ENCODE results near the gene CYP21A2.
"Not testable (repeated sequence)": the region's sequence is repeated elsewhere in the genome, so short reads cannot be mapped to it uniquely, and the experiment has no call there.

The CYP21A2 gene

GRCh38 chr6:32037598-32038524, at the start of gene CYP21A2:
CYP21A2 (plus strand) TSS chr6:32038415; CDS start chr6:32038423, 8 bp downstream.
- not testable (repeated sequence) for H3K9ac ChIP-seq; H3K36me3 ChIP-seq (ENCODE audit: insufficient read depth); H2AFZ ChIP-seq (ENCODE audit: low read depth); H3K4me2 ChIP-seq; H3K27me3 ChIP-seq (ENCODE audit: insufficient read depth, low read depth); H3K4me1 ChIP-seq (ENCODE audit: low read depth, poor library complexity, severe bottlenecking); H3K4me3 ChIP-seq (IDR thresholded peaks at IDR 0.05; ENCODE audit: insufficient read depth, low read depth, low read length); H3K27ac ChIP-seq; H4K20me1 ChIP-seq (ENCODE audit: insufficient read depth); H3K79me2 ChIP-seq (ENCODE audit: insufficient read depth, low read depth)

- not testable (repeated sequence) for H3K4me1 ChIP-seq (ENCODE audit: low read depth, poor library complexity, severe bottlenecking); H3K36me3 ChIP-seq (ENCODE audit: insufficient read depth); H3K4me2 ChIP-seq; H3K79me2 ChIP-seq (ENCODE audit: insufficient read depth, low read depth); H4K20me1 ChIP-seq (ENCODE audit: insufficient read depth); H2AFZ ChIP-seq (ENCODE audit: low read depth); H3K9ac ChIP-seq; H3K4me3 ChIP-seq (IDR thresholded peaks at IDR 0.05; ENCODE audit: insufficient read depth, low read depth, low read length); H3K27me3 ChIP-seq (ENCODE audit: insufficient read depth, low read depth); H3K27ac ChIP-seq
Measured at GRCh38 chr6:31989363-31989762, 48.9 kb upstream of the CYP21A2 start.

DNA sequence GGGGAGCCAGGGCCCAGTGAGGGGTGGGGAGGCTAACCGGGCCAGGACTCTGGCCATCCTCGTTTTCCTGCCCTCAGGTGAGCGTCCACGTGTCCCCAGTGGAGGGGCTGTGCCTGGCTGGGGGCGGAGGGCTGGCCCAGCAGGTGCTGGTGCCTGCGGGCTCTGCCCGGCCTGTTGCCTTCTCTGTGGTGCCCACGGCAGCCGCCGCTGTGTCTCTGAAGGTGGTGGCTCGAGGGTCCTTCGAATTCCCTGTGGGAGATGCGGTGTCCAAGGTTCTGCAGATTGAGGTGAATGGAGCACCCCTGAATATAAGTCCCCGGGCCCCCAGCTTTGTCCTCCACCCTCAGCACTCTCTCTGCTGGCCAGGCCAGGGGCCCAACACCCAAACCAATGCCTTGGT, 43.8 kb upstream of the CYP21A2 start:
- not testable (repeated sequence) for H3K4me2 ChIP-seq; H3K4me1 ChIP-seq (ENCODE audit: low read depth, poor library complexity, severe bottlenecking); H4K20me1 ChIP-seq (ENCODE audit: insufficient read depth); H3K27me3 ChIP-seq (ENCODE audit: insufficient read depth, low read depth); H3K79me2 ChIP-seq (ENCODE audit: insufficient read depth, low read depth); H3K27ac ChIP-seq; H3K4me3 ChIP-seq (IDR thresholded peaks at IDR 0.05; ENCODE audit: insufficient read depth, low read depth, low read length); H3K9ac ChIP-seq; H3K36me3 ChIP-seq (ENCODE audit: insufficient read depth); H2AFZ ChIP-seq (ENCODE audit: low read depth)

DNA sequence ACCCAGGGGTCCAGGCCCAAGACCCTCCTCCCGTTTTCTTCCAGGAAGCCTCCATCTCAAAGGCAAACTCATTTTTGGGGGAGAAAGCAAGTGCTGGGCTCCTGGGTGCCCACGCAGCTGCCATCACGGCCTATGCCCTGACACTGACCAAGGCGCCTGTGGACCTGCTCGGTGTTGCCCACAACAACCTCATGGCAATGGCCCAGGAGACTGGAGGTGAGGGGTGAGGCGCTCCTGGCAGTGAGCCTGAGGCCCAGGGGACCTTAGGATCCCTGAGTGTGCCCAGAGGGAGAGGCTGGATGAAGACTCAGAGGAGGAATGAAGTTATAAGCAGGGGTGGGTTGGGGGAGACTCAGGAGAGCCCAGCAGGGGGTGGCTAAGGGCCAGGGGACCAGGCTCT, 41.8 kb upstream of the CYP21A2 start:
- not testable (repeated sequence) for H3K27ac ChIP-seq; H3K4me1 ChIP-seq (ENCODE audit: low read depth, poor library complexity, severe bottlenecking); H3K4me2 ChIP-seq; H4K20me1 ChIP-seq (ENCODE audit: insufficient read depth); H3K9ac ChIP-seq; H3K79me2 ChIP-seq (ENCODE audit: insufficient read depth, low read depth); H2AFZ ChIP-seq (ENCODE audit: low read depth); H3K36me3 ChIP-seq (ENCODE audit: insufficient read depth); H3K27me3 ChIP-seq (ENCODE audit: insufficient read depth, low read depth); H3K4me3 ChIP-seq (IDR thresholded peaks at IDR 0.05; ENCODE audit: insufficient read depth, low read depth, low read length)

DNA sequence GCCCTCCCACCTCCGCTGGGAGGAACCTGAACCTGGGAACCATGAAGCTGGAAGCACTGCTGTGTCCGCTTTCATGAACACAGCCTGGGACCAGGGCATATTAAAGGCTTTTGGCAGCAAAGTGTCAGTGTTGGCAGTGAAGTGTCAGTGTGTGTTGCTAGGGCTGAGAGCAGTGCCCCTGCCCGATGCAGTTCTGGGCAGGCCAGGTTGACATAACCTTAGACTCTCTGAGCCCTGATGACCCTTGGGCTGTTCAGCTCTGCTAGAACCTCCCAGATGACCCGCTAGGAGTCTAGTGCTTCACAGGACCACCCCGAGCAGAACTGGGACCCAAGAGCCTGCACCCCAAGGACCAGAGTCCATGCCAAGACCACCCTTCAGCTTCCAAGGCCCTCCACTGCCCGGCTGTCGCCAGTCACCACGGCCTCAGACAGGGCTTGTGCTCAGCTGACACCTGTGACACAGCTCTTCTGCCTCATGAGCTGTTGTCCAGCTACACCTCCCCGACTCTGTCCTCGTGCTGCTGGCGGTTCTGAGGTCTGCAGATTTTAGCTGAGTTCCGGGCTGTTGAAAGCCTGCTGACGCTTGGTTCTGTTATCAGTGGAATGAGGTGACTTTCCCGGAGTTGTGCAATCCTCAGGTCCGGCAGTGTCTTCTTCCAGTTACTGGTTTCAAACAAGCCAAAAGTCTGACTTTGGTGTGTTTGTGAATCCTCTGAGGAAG, 35.5 kb upstream of the CYP21A2 start:
- not testable (repeated sequence) for H3K4me3 ChIP-seq (IDR thresholded peaks at IDR 0.05; ENCODE audit: insufficient read depth, low read depth, low read length); H3K4me2 ChIP-seq; H3K27me3 ChIP-seq (ENCODE audit: insufficient read depth, low read depth); H3K79me2 ChIP-seq (ENCODE audit: insufficient read depth, low read depth); H3K36me3 ChIP-seq (ENCODE audit: insufficient read depth); H4K20me1 ChIP-seq (ENCODE audit: insufficient read depth); H3K4me1 ChIP-seq (ENCODE audit: low read depth, poor library complexity, severe bottlenecking); H2AFZ ChIP-seq (ENCODE audit: low read depth); H3K27ac ChIP-seq; H3K9ac ChIP-seq

DNA sequence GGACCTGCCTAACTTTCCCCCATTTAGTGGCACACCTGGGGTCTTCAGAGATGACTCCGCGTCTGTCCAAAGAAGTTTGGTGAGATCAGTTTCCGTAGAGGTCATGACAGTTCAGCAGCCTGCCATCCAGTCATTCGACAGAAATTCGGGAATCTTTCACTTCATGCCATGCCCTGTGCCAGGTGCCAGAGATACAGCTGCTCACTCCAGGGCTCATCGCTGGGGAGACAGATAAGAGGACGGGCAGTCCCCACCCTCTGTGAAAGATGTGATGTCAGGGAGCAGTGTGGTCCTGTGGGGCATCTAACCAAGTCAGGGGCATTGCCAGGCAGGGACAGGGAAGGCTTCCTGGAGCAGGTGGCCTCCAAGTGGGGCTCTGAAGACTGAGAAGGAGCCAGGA, 34.9 kb upstream of the CYP21A2 start:
- H3K27ac ChIP-seq; H3K4me3 ChIP-seq (IDR thresholded peaks at IDR 0.05; ENCODE audit: insufficient read depth, low read depth, low read length); H3K4me2 ChIP-seq; H4K20me1 ChIP-seq (ENCODE audit: insufficient read depth); H2AFZ ChIP-seq (ENCODE audit: low read depth); H3K4me1 ChIP-seq (ENCODE audit: low read depth, poor library complexity, severe bottlenecking); H3K79me2 ChIP-seq (ENCODE audit: insufficient read depth, low read depth); H3K27me3 ChIP-seq (ENCODE audit: insufficient read depth, low read depth); H3K36me3 ChIP-seq (ENCODE audit: insufficient read depth); H3K9ac ChIP-seq: not testable (repeated sequence)

DNA sequence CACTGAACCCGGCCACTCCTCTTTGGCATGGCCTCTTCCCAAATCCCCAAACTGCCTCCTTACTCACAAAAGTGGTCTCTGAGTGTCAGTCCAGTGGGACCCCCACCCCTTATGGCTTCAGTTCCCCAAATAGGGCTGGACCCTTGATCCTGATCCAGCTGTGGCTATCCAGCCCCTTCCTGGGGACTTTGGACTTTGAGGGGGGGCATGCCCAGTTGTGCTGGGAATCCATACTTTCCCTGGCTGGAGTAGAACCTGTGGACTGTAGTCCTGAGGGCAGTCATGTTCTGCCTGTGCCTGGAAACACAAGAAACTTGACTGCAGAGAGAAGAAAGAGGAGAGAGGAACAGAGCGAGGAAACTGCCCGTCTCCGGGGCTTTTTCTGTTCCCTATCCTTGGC, 33.8 kb upstream of the CYP21A2 start:
- H3K4me3 ChIP-seq (IDR thresholded peaks at IDR 0.05; ENCODE audit: insufficient read depth, low read depth, low read length); H2AFZ ChIP-seq (ENCODE audit: low read depth); H3K27ac ChIP-seq; H4K20me1 ChIP-seq (ENCODE audit: insufficient read depth); H3K27me3 ChIP-seq (ENCODE audit: insufficient read depth, low read depth); H3K4me1 ChIP-seq (ENCODE audit: low read depth, poor library complexity, severe bottlenecking); H3K79me2 ChIP-seq (ENCODE audit: insufficient read depth, low read depth); H3K4me2 ChIP-seq; H3K36me3 ChIP-seq (ENCODE audit: insufficient read depth); H3K9ac ChIP-seq: not testable (repeated sequence)

- H3K36me3 ChIP-seq (ENCODE audit: insufficient read depth); H2AFZ ChIP-seq (ENCODE audit: low read depth); H3K27ac ChIP-seq; H3K4me2 ChIP-seq; H3K4me1 ChIP-seq (ENCODE audit: low read depth, poor library complexity, severe bottlenecking); H3K4me3 ChIP-seq (IDR thresholded peaks at IDR 0.05; ENCODE audit: insufficient read depth, low read depth, low read length); H3K9ac ChIP-seq; H3K27me3 ChIP-seq (ENCODE audit: insufficient read depth, low read depth); H4K20me1 ChIP-seq (ENCODE audit: insufficient read depth); H3K79me2 ChIP-seq (ENCODE audit: insufficient read depth, low read depth): not testable (repeated sequence)
Measured at GRCh38 chr6:32004864-32005537, 33.2 kb upstream of the CYP21A2 start.

DNA sequence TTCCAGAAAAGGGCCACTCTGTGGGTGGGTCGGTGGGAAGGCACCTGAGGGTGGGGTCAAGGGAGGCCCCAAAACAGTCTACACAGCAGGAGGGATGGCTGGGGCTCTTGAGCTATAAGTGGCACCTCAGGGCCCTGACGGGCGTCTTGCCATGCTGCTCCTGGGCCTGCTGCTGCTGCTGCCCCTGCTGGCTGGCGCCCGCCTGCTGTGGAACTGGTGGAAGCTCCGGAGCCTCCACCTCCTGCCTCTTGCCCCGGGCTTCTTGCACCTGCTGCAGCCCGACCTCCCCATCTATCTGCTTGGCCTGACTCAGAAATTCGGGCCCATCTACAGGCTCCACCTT, 32.7 kb upstream of the CYP21A2 start:
- not testable (repeated sequence) for H3K4me1 ChIP-seq (ENCODE audit: low read depth, poor library complexity, severe bottlenecking); H3K4me3 ChIP-seq (IDR thresholded peaks at IDR 0.05; ENCODE audit: insufficient read depth, low read depth, low read length); H3K27ac ChIP-seq; H2AFZ ChIP-seq (ENCODE audit: low read depth); H3K4me2 ChIP-seq; H4K20me1 ChIP-seq (ENCODE audit: insufficient read depth); H3K79me2 ChIP-seq (ENCODE audit: insufficient read depth, low read depth); H3K27me3 ChIP-seq (ENCODE audit: insufficient read depth, low read depth); H3K9ac ChIP-seq; H3K36me3 ChIP-seq (ENCODE audit: insufficient read depth)

GRCh38 chr6:32005991-32006529, 32.2 kb upstream of the CYP21A2 start:
- not testable (repeated sequence) for H3K79me2 ChIP-seq (ENCODE audit: insufficient read depth, low read depth); H3K4me2 ChIP-seq; H2AFZ ChIP-seq (ENCODE audit: low read depth); H3K27ac ChIP-seq; H4K20me1 ChIP-seq (ENCODE audit: insufficient read depth); H3K27me3 ChIP-seq (ENCODE audit: insufficient read depth, low read depth); H3K4me1 ChIP-seq (ENCODE audit: low read depth, poor library complexity, severe bottlenecking); H3K4me3 ChIP-seq (IDR thresholded peaks at IDR 0.05; ENCODE audit: insufficient read depth, low read depth, low read length); H3K36me3 ChIP-seq (ENCODE audit: insufficient read depth); H3K9ac ChIP-seq
